ENCODE results near the gene SLC25A39. TPM values are rescaled to one million over a fixed set of nuclear protein-coding genes. Genes with fewer than 3 reads are reported as not detected.

The SLC25A39 gene
- total and polyA plus RNA-seq, 2 of the 13 experiments (the other 11 are each of a cell fraction or from before 2014, with no cell fraction given): 144 to 151 TPM

DNA sequence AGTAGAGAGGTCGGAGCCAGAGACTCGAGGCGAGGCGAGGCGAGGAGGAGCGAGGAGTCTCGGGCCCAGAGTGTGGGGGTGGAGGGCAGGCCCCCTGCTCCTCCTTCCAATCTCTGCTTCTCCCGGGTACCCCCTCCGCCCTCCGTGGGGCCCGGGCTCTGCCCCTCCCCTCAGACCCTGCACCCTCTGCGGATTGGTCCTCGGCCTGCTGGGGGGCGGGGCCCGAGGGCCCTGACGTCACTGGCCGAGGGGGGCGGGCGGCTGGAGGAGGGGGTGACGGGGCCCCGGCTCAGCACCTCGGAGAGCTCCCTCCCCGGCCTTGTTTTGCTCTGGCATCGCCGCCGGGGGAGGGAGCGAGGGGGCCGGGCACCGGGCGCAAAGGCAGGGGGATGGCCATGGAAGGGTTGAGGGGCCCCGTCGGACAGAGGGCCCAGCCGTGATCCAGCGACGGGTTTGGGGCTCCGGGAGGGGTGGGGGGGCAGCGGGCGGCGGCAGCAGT, 16.3 kb downstream of the SLC25A39 start, which contains the start of gene RUNDC3A (continued):
- TF ChIP-seq, protein P1, sequence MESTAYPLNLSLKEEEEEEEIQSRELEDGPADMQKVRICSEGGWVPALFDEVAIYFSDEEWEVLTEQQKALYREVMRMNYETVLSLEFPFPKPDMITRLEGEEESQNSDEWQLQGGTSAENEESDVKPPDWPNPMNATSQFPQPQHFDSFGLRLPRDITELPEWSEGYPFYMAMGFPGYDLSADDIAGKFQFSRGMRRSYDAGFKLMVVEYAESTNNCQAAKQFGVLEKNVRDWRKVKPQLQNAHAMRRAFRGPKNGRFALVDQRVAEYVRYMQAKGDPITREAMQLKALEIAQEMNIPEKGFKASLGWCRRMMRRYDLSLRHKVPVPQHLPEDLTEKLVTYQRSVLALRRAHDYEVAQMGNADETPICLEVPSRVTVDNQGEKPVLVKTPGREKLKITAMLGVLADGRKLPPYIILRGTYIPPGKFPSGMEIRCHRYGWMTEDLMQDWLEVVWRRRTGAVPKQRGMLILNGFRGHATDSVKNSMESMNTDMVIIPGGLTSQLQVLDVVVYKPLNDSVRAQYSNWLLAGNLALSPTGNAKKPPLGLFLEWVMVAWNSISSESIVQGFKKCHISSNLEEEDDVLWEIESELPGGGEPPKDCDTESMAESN (CRISPR knock-in tag; conservative IDR thresholded peaks at IDR 0.05): 0 out of 2 replicates have a peak, but pooled peaks have one; percentile 45
- TF ChIP-seq, protein P2, sequence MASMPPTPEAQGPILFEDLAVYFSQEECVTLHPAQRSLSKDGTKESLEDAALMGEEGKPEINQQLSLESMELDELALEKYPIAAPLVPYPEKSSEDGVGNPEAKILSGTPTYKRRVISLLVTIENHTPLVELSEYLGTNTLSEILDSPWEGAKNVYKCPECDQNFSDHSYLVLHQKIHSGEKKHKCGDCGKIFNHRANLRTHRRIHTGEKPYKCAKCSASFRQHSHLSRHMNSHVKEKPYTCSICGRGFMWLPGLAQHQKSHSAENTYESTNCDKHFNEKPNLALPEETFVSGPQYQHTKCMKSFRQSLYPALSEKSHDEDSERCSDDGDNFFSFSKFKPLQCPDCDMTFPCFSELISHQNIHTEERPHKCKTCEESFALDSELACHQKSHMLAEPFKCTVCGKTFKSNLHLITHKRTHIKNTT (CRISPR knock-in tag; IDR thresholded peaks at IDR 0.05): no peak
- peak; percentile 78; the same call in 1 of the 2 replicates for TF ChIP-seq ZNF333 (CRISPR knock-in tag; IDR thresholded peaks at IDR 0.05; ENCODE audit: borderline replicate concordance)
- peak; percentile 38; the same call in 1 of the 2 replicates for TF ChIP-seq ZNF790 (CRISPR knock-in tag; IDR thresholded peaks at IDR 0.05; ENCODE audit: borderline replicate concordance)
- TF ChIP-seq, protein P3, sequence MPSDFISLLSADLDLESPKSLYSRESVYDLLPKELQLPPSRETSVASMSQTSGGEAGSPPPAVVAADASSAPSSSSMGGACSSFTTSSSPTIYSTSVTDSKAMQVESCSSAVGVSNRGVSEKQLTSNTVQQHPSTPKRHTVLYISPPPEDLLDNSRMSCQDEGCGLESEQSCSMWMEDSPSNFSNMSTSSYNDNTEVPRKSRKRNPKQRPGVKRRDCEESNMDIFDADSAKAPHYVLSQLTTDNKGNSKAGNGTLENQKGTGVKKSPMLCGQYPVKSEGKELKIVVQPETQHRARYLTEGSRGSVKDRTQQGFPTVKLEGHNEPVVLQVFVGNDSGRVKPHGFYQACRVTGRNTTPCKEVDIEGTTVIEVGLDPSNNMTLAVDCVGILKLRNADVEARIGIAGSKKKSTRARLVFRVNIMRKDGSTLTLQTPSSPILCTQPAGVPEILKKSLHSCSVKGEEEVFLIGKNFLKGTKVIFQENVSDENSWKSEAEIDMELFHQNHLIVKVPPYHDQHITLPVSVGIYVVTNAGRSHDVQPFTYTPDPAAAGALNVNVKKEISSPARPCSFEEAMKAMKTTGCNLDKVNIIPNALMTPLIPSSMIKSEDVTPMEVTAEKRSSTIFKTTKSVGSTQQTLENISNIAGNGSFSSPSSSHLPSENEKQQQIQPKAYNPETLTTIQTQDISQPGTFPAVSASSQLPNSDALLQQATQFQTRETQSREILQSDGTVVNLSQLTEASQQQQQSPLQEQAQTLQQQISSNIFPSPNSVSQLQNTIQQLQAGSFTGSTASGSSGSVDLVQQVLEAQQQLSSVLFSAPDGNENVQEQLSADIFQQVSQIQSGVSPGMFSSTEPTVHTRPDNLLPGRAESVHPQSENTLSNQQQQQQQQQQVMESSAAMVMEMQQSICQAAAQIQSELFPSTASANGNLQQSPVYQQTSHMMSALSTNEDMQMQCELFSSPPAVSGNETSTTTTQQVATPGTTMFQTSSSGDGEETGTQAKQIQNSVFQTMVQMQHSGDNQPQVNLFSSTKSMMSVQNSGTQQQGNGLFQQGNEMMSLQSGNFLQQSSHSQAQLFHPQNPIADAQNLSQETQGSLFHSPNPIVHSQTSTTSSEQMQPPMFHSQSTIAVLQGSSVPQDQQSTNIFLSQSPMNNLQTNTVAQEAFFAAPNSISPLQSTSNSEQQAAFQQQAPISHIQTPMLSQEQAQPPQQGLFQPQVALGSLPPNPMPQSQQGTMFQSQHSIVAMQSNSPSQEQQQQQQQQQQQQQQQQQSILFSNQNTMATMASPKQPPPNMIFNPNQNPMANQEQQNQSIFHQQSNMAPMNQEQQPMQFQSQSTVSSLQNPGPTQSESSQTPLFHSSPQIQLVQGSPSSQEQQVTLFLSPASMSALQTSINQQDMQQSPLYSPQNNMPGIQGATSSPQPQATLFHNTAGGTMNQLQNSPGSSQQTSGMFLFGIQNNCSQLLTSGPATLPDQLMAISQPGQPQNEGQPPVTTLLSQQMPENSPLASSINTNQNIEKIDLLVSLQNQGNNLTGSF (CRISPR knock-in tag; IDR thresholded peaks at IDR 0.05): peak; percentile 87
- no peak for TF ChIP-seq HMG20A (CRISPR knock-in tag; IDR thresholded peaks at IDR 0.05; ENCODE audit: borderline replicate concordance)
- 0 out of 2 replicates have a peak, but pooled peaks have one; percentile 24 for TF ChIP-seq NCOA2 (CRISPR knock-in tag; IDR thresholded peaks at IDR 0.05)
- no peak for TF ChIP-seq BRCA1 (CRISPR knock-in tag; IDR thresholded peaks at IDR 0.05)
- no peak for TF ChIP-seq PHF20 (CRISPR knock-in tag; IDR thresholded peaks at IDR 0.05)
- TF ChIP-seq, protein P4, sequence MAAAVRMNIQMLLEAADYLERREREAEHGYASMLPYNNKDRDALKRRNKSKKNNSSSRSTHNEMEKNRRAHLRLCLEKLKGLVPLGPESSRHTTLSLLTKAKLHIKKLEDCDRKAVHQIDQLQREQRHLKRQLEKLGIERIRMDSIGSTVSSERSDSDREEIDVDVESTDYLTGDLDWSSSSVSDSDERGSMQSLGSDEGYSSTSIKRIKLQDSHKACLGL (CRISPR knock-in tag; IDR thresholded peaks at IDR 0.05): peak; percentile 75
- TF ChIP-seq MEIS2 (CRISPR knock-in tag; IDR thresholded peaks at IDR 0.05): peak; percentile 97
- TF ChIP-seq, protein P5, sequence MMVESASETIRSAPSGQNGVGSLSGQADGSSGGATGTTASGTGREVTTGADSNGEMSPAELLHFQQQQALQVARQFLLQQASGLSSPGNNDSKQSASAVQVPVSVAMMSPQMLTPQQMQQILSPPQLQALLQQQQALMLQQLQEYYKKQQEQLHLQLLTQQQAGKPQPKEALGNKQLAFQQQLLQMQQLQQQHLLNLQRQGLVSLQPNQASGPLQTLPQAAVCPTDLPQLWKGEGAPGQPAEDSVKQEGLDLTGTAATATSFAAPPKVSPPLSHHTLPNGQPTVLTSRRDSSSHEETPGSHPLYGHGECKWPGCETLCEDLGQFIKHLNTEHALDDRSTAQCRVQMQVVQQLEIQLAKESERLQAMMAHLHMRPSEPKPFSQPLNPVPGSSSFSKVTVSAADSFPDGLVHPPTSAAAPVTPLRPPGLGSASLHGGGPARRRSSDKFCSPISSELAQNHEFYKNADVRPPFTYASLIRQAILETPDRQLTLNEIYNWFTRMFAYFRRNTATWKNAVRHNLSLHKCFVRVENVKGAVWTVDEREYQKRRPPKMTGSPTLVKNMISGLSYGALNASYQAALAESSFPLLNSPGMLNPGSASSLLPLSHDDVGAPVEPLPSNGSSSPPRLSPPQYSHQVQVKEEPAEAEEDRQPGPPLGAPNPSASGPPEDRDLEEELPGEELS (CRISPR knock-in tag; IDR thresholded peaks at IDR 0.05): peak; percentile 39; the same call in 1 of the 2 replicates
- TF ChIP-seq ZNF776 (CRISPR knock-in tag; IDR thresholded peaks at IDR 0.05): 0 out of 2 replicates have a peak, but pooled peaks have one; percentile 27
- TF ChIP-seq, protein P6, sequence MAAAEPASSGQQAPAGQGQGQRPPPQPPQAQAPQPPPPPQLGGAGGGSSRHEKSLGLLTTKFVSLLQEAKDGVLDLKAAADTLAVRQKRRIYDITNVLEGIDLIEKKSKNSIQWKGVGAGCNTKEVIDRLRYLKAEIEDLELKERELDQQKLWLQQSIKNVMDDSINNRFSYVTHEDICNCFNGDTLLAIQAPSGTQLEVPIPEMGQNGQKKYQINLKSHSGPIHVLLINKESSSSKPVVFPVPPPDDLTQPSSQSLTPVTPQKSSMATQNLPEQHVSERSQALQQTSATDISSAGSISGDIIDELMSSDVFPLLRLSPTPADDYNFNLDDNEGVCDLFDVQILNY (CRISPR knock-in tag; conservative IDR thresholded peaks at IDR 0.05): no peak
- TF ChIP-seq ZSCAN31 (CRISPR knock-in tag; IDR thresholded peaks at IDR 0.05; ENCODE audit: low read depth): 0 out of 2 replicates have a peak, but pooled peaks have one; percentile 23
- no peak for TF ChIP-seq U2AF1 (optimal IDR thresholded peaks at IDR 0.05; ENCODE audit: low read depth, low read length)
- no peak for TF ChIP-seq EZH2 (conservative IDR thresholded peaks at IDR 0.05; ENCODE audit: low read depth, low read length)
- no peak for TF ChIP-seq ZNF883 (CRISPR knock-in tag; IDR thresholded peaks at IDR 0.05; ENCODE audit: not compliant biosample characterization)
